GM20431 (cell line): ENCODE results near the gene PHOX2A.

ENCODE experiments used
- in situ Hi-C: fragments of 300-500 bp; cut with MseI, MboI; formaldehyde crosslinking; loops from one replicate; pipeline ENCODE4 v1.15.0; 2020; ENCODE audit warnings: low sequenced_read_pairs; ENCODE audit not compliant: unreplicated experiment

Gene PHOX2A

GRCh38 chr11:72235351-72236057, 8.5 kb downstream of the PHOX2A start:
- in situ Hi-C loops: no loop called here

GRCh38 chr11:72234920-72235319, 9.1 kb downstream of the PHOX2A start:
- in situ Hi-C loops: no loop called here

DNA sequence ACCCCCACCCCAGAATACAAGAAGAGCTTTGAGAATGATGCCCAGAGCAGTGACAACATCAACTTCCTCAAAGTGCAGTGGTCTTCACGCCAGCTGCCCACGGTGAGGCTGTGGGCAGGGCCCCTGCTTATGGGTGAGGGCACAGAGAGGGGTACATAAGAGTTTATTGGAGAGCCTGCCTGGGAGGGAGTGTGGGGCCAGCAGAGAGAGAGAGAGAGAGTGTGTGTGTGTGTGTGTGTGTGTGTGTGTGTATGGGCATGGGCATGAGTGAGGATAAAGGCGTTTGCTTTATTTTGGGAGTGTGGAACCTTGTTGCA, 9.5 kb downstream of the PHOX2A start:
- in situ Hi-C loops: no loop called here

- in situ Hi-C loops: no loop called here
These were observed 10.0 kb downstream of the PHOX2A start for GRCh38 chr11:72233773-72234513.

GRCh38 chr11:72233056-72233772, 10.8 kb downstream of the PHOX2A start:
- in situ Hi-C loops: no loop called here

DNA sequence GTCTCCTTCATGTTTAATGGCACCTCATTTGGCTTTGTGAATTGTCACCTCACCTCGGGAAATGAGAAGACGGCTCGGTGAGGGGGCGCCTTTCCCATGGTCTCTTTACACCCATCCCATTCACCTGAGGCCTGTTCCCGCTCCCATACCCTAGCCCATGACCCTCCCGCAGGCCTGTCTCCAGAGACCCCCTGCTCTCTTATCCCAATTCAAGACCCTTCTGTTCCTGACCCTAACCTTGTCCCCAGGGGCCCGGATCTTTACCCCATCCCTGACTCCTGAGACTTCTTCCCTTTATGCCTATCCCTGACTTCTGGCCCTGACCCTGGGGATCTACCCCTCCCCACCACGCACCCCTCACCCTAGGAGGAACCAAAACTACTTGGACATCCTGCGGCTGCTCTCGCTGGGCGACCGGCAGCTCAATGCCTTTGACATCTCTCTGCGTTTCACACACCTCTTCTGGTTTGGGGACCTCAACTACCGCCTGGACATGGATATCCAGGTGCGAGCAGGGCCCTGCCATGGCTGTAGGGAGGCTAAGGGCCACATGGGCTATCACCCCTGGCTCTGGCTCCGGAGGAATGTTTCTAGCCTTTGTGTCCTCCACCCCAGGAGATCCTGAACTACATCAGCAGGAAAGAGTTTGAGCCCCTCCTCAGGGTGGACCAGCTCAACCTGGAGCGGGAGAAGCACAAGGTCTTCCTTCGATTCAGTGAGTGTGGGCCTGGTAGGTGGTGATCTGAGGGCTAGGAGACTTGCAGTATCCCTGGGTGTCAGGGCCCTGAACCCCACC, 11.5 kb downstream of the PHOX2A start:
- in situ Hi-C loops: no loop called here

DNA sequence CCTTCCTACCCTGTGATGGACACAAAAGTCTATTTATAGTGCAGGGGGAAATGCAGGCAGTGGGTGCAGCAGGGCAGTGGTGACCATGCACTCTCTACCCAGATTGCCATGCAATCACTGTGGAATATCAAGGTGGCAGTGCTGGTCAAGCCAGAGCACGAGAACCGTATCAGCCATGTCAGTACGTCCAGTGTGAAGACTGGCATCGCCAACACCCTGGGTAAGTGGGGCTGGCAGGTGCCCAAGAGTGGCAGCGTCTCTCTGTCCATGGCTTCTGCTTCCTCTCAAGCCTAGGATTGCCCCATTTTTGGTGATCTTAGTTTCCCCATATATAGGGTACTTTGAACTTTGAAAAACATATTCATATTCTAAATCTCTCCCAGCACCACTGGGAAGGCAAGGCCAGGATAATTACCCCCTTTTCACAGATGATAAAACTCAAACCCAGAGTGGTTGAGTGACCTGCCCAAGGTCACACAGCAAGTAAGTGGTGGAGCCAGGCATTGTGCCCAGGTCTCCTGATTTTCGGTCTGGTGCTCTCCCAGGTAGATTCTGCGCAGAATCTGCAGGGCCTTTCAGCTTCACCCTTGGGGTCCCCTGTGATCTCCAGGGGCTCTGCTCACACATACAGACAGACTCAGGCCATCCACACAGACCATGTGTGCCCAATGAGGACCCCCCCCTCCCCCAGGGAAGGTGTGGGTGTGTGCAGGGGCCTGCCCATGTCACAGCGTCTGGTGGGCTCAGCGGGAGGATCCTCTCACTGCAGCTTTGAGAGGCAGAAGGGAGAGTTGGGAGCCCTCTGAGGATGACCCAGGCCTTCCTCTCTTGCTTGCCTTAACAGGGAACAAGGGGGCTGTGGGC, 12.3 kb downstream of the PHOX2A start:
- in situ Hi-C loops: no loop called here

DNA sequence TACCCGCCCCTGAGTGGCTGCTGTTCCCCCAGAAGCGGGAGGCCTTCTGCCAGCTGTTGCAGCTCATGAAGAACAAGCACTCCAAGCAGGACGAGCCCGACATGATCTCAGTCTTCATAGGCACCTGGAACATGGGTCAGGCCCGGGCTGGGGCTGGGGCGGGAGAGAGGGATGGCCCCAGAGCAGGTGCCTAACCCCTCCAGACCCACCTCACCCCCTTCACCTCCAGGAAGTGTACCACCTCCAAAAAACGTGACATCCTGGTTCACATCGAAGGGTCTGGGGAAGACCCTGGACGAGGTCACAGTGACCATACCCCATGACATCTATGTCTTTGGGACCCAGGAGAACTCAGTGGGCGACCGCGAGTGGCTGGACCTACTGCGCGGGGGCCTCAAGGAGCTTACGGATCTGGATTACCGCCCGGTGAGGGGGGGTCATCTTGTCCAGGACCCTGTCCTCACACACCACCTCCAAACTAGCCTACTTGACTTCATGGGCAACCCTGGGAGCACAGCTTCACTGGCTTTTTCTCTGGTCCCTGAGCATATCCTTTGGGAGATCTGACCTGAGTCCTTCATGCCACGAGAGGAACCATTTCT, 13.1 kb downstream of the PHOX2A start:
- in situ Hi-C loops: no loop called here

DNA sequence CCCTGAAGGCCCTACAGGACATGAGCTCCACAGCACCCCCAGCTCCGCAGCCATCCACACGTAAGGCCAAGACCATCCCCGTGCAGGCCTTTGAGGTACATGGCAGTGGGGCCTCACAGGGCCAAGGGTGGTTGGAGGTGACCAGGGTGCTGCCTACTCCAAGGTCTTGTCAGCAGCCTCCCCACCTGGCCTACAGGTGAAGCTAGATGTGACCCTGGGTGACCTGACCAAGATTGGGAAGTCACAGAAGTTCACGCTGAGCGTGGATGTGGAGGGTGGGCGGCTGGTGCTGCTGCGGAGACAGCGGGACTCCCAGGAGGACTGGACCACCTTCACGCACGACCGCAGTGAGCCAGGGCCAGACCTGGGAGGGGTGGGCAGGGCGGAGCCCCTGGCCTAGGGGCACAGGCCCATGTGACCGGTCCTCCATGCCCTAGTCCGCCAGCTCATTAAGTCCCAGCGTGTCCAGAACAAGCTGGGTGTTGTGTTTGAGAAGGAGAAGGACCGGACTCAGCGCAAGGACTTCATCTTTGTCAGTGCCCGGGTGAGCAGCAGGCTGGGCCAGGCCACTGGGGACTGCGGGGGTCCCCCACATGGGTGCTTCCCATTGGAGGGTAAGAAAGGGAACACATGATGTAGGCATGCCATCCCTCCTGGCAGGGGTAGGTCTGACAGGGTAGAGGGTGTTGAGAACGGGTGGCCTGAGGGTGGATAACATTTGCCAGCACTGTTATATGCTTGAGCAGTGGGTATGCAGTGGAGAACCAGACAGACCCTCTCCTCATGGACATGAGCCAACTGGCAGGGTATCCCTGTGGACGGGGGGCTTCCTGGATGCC, 13.8 kb downstream of the PHOX2A start:
- in situ Hi-C loops: no loop called here

DNA sequence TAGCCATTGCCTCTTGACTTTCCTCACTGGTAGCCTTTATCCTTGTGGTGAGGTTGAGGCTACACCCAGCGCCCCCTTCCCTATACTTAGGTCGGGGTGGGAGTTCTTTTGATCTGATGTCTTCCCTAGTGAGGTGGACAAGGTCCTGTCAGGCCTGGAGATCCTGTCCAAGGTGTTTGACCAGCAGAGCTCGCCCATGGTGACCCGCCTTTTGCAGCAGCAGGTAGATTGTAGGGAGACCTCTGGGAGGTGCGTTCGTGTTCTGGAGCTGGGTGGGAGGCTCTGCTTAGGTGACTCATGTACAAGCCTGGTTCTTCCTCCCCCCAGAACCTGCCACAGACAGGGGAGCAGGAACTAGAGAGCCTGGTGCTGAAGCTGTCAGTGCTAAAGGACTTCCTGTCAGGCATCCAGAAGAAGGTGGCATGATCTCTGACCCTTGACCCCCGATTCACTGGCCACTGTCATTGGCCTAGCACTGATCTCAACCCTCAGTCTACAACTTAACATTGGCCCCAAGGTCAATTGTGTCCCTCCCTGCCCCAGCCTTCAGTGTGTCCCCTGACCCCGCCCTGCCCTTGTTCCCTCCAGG, 14.5 kb downstream of the PHOX2A start:
- in situ Hi-C loops: no loop called here

- in situ Hi-C loops: no loop called here
These were observed 15.1 kb downstream of the PHOX2A start for GRCh38 chr11:72228844-72229231.

DNA sequence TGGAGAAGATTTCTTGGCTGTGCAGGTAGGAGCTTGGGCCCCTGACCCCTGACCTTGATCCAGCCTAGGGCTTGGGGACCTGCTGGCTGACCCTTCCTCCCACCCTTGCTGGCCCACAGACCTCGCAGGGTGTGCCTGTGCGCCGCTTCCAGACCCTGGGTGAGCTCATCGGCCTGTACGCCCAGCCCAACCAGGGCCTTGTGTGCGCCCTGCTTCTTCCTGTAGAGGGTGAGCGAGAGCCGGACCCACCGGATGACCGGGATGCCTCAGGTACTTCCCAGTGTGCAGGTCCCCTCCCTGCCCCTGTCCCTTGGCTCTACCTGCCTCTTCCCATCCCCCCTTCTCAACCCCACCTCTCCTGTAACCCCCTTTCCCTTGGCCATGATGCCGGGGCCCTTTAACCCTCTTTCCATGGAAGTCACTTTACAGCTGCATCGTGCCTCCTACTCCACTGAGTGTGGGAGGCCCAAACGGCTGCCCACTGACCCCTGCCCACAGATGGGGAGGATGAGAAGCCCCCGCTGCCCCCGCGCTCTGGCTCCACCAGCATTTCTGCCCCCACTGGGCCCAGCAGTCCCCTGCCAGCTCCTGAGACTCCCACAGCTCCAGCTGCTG, 15.6 kb downstream of the PHOX2A start:
- in situ Hi-C loops: no loop called here

- in situ Hi-C loops: no loop called here
These were observed 16.4 kb downstream of the PHOX2A start for GRCh38 chr11:72227316-72228228.

DNA sequence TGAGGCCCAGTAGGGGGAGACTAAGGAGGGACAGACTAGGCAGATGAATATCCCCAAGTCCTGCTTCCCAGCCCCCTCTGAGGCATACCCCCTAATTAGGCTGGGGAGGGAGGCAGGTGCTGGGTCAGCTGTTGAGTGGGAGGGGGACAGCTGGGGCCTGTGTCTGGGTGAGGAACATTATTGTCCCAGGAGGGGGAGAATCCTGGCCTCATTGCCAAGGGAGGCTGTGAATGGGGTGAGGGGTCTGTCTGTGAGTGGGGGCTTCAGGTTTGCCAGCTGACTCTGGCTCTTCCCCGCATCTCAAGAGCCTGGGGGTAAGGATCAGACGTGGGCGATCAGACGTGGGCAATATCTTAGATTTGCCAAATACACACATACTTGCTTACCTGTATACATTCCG, 17.3 kb downstream of the PHOX2A start:
- in situ Hi-C loops: no loop called here

DNA sequence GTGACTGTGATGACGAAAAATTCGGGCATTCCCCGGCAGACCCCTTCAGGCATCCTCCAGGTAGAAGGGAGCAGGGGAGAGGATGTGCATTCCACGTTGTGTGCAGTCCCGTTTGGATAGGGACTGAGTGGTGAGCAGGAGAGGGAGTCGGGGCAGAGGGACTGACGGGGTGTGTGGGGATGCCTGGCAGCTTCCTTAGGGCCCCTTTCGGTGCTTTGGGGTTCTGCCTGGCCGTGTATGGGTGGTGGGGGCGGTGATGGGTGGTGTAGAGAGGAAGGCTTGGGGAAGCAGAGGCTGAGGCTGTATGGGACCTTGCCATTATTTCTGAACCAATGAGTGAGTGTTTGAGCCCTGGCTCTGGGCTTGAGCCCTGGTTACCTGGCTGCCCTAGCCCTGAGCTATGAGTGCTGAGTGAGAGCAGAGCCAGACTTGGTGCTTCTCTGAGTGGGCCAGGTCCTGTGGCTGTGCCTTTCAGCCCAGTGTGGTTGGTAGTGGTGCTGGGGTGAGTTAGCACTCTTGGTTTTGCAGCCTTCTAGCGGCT, 18.5 kb downstream of the PHOX2A start:
- in situ Hi-C loops: no loop called here
